Prostate gland (tissue), 2 donors: Measurements from ENCODE around the gene KCNC1. TPM values are rescaled to one million over a fixed set of nuclear protein-coding genes. Genes with fewer than 3 reads are reported as not detected.

ENCODE experiments used
- DNase-seq: peaks from one replicate; pipeline ENCODE4 v3.0.0-alpha.2; 2019; ENCODE audit warnings: low spot score
- H3K27ac ChIP-seq, 2 donors: fragments of 200-600 bp; sonication (generic); 2 replicates each; pipeline ENCODE4 v1.5.1; 2017 to 2019
- H3K27me3 ChIP-seq: fragments of 200-600 bp; sonication (generic); replicated peaks from 2 replicates; pipeline ENCODE4 v1.5.1; 2019; ENCODE audit not compliant: insufficient read depth
- H3K36me3 ChIP-seq, 2 donors: fragments of 200-600 bp; sonication (generic); 1 replicate in 1 of 2; 2 replicates in 1 of 2; pipeline versions ENCODE4 v1.5.1 to v1.8.1; 2017 to 2019
- H3K4me1 ChIP-seq: fragments of 200-600 bp; sonication (generic); replicated peaks from 2 replicates; pipeline ENCODE4 v1.5.1; 2019
- H3K4me3 ChIP-seq, 2 donors: fragments of 200-600 bp; sonication (generic); 2 replicates each; pipeline ENCODE4 v1.5.1; 2017 to 2019
- H3K9me3 ChIP-seq: fragments of 200-600 bp; sonication (generic); 2 replicates; pipeline ENCODE4 v1.5.1; 2017
- POLR2A ChIP-seq: fragments of 450-650 bp; IDR thresholded peaks from one replicate; pipeline ENCODE4 v1.6.1; 2016; ENCODE audit warnings: antibody characterized with exemption, mild to moderate bottlenecking
- POLR2AphosphoS5 ChIP-seq: sonication (generic); formaldehyde crosslinking; IDR thresholded peaks from one replicate; pipeline ENCODE4 v1.6.1; 2017; ENCODE audit warnings: antibody characterized with exemption
- WGBS: methylation state at CpG from one replicate; pipeline ENCODE4 v1.1.5; 2018; 5-methylcytosine and 5-hydroxymethylcytosine counted together
- intact Hi-C: fragments of 100-400 bp; cut with DNase I; formaldehyde crosslinking; loops from one replicate; pipeline ENCODE4 v1.14.2; 2022
- total RNA-seq, 2 donors: library from RNA; depleted of rRNA; stranded (reverse); fragments of >200 nt; gene quantifications; one replicate each; pipeline ENCODE4 v1.1.0, GENCODE V29; 2016
- TF ChIP-seq, protein P1 (sequence below), 4 experiments: fragments of 200-600 bp in 2 of 4; fragments of 450-650 bp in 2 of 4; sonication (generic) in 2 of 4; IDR thresholded peaks; 1 replicate in 3 of 4; 2 replicates in 1 of 4; pipeline ENCODE4 v1.5.1; 2016 to 2019; ENCODE audit warnings: antibody characterized with exemption in 4 of 4, mild to moderate bottlenecking in 2 of 4, moderate library complexity in 2 of 4

The KCNC1 gene
- total RNA-seq, 2 donors from 2014 or later = 3.0 TPM; not detected in 1

DNA sequence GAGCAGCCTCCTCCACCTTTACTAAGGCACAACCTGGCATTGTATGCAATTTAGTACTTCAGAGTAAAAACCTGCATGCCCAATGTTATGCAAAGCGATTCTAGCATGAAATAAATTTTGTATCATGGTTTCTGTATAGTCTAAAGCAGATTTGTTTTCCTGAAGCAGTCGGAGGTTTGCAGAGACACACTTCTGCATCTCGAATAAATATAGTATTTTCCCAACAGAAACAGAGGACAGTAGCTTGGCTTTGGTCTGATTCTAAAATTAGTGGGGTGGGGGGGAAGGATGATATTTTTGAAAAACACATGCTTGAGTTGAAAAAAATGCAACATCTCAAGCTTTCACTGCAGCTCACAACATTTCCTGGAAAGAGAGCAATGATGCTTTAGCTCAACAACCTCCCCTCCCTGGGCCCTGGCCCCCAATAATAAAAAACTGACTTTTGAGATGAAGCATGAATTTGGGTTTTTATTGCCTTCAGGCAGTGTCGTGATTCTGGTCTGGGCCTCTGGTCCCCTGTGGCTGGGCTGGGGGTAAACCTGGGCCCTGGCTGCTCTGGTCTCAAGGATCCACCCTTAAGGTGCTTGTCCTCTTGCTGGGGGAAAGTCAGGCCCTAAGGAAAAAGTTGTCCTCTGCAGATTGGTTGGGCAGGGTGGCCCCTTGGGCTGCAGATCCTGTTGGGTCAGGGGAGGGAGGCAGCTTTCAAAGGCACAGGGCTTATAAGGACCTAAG lies 48.2 kb downstream of the KCNC1 start:
- Histone ChIP-seq H3K27me3 (no peaks in the 10 kb centered on the region), H3K4me1 (no peaks in the 10 kb centered on the region), H3K36me3 (no peaks in the 10 kb centered on the region), H3K27ac (no peak overlapping the region), H3K4me3 (no peak overlapping the region), H3K9me3 (no peaks in the 10 kb centered on the region)
- intact Hi-C loops = no loop called here
- 84% methylated on average over 4 of the region's 4 CpGs for WGBS
- no peak for DNase-seq
- TF ChIP-seq, protein P1, sequence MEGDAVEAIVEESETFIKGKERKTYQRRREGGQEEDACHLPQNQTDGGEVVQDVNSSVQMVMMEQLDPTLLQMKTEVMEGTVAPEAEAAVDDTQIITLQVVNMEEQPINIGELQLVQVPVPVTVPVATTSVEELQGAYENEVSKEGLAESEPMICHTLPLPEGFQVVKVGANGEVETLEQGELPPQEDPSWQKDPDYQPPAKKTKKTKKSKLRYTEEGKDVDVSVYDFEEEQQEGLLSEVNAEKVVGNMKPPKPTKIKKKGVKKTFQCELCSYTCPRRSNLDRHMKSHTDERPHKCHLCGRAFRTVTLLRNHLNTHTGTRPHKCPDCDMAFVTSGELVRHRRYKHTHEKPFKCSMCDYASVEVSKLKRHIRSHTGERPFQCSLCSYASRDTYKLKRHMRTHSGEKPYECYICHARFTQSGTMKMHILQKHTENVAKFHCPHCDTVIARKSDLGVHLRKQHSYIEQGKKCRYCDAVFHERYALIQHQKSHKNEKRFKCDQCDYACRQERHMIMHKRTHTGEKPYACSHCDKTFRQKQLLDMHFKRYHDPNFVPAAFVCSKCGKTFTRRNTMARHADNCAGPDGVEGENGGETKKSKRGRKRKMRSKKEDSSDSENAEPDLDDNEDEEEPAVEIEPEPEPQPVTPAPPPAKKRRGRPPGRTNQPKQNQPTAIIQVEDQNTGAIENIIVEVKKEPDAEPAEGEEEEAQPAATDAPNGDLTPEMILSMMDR (IDR thresholded peaks at IDR 0.05) = no peak
- TF ChIP-seq POLR2A = no peak
- TF ChIP-seq POLR2AphosphoS5 = no peak

DNA sequence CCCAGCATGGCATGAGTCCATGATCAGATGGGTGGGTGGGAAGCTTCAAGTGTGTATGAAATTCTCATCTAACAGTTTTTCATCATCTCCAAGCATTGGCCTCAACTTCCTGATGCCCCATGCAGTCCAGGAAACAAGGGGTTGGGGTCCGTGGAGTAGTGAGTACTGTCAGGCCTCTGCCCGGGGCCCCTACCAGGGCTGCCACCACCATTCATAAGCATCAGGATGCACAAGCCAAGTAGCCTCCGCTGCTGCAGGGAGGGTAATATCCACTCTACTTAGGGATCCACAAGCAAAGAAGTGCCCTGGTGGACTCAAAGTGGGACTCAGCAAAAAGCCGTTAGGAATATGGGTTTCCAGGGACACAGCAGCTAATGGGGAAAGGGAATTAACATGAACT lies 49.3 kb downstream of the KCNC1 start:
- no peak for DNase-seq
- no peaks in the 10 kb centered on the region for H3K4me1 ChIP-seq
- no peaks in the 10 kb centered on the region for H3K36me3 ChIP-seq
- H3K4me3 ChIP-seq = no peak overlapping the region
- intact Hi-C loops = no loop called here
- WGBS = 91% methylated on average over 4 of the region's 4 CpGs
- no peak overlapping the region for H3K27ac ChIP-seq
- no peaks in the 10 kb centered on the region for H3K9me3 ChIP-seq
- TF ChIP-seq, protein P1 (IDR thresholded peaks at IDR 0.05) = no peak
- TF ChIP-seq POLR2A (no peak), POLR2AphosphoS5 (no peak)
- no peaks in the 10 kb centered on the region for H3K27me3 ChIP-seq

DNA sequence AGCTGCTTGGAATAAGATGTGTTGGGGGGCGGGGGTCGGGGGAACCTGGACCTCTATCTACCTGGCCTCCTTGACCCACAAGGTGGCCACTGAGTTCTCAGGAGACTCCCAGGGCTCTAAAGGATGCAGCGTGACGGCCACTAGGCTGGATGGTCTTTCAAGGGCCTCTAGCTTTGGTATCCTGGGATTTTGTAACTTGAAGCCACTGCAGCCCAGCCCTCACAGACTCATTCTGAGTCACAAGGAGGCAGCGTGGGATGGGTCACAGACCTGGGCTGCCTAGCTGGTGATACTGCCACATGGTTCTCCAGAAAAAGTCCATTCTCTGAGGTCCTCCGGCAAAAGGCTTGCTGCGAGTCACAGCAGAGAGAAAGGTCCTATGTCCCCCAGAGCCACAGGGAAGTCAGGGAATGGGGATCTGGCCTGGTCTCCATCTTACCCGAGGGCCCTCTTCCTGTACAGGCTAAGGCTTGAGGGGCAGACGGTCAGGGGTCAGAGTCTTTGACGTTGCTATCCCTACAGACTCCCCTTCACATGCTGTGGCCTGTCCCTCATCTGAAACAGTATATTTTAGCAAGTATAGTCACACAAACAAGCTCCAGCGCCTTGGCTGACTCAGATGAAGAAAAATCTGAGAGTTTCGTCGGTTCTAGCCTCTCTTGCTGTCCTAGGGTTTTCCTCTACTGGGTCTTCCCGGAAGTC lies 52.4 kb downstream of the KCNC1 start:
- Histone ChIP-seq H3K27me3 (no peaks in the 10 kb centered on the region), H3K36me3 (no peaks in the 10 kb centered on the region), H3K4me3 (no peak overlapping the region), H3K27ac (no peak overlapping the region), H3K4me1 (no peaks in the 10 kb centered on the region), H3K9me3 (no peaks in the 10 kb centered on the region)
- intact Hi-C loops = no loop called here
- no peak for TF ChIP-seq POLR2A
- TF ChIP-seq POLR2AphosphoS5 = no peak
- TF ChIP-seq, protein P1 (IDR thresholded peaks at IDR 0.05) = no peak
- no peak for DNase-seq
- 90% methylated on average over 14 of the region's 14 CpGs for WGBS

DNA sequence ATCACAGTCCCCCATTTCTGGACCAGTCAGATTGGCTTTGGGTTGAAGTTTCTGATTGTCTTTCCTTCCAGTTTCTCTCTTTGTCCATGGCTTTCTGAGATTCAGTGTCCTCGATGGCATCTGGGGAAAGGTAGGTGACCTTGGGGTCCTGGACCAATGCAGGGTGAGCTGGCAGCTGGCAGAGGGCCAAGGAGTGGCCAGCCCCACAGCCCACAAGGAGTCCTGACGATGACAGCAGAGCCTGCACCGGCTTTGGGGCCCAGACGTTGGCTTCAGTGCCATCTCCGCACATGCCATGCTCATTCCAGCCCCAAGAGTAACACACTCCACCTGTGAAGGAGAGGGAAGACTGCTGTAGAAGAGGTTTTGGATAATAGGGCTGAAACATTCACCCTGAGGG lies 53.5 kb downstream of the KCNC1 start:
- Histone ChIP-seq H3K9me3 (no peaks in the 10 kb centered on the region), H3K4me1 (no peaks in the 10 kb centered on the region), H3K27me3 (no peaks in the 10 kb centered on the region), H3K4me3 (no peak overlapping the region), H3K27ac (no peak overlapping the region), H3K36me3 (no peaks in the 10 kb centered on the region)
- 96% methylated on average over 5 of the region's 5 CpGs for WGBS
- TF ChIP-seq, protein P1 (IDR thresholded peaks at IDR 0.05) = no peak
- TF ChIP-seq POLR2A (no peak), POLR2AphosphoS5 (no peak)
- DNase-seq = no peak
- intact Hi-C loops = no loop called here

DNA sequence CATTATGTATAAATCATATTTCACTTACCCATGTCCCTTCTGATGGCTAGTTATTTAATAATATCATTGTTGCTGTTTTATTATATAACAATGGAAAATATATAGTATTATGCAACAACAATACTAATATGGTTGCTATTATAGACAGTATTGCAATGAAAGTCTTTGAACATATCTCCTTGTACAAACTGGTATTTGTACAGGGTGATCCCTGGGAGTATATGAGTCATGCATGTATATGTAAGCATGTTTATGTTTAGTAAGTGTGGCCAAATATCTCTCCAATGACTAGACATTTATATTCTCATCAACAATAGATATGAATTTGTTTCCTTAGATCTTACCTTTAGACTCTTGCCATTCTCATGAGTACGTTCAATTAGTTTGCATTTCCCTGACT lies 55.9 kb downstream of the KCNC1 start:
- Histone ChIP-seq H3K4me1 (no peaks in the 10 kb centered on the region), H3K36me3 (no peaks in the 10 kb centered on the region), H3K4me3 (no peak overlapping the region), H3K27me3 (no peaks in the 10 kb centered on the region), H3K9me3 (no peaks in the 10 kb centered on the region), H3K27ac (no peak overlapping the region)
- WGBS = 91% methylated on average over 1 of the region's 1 CpG
- TF ChIP-seq, protein P1 (IDR thresholded peaks at IDR 0.05) = no peak
- no peak for TF ChIP-seq POLR2A
- no peak for TF ChIP-seq POLR2AphosphoS5
- DNase-seq = no peak
- intact Hi-C loops = no loop called here
